ENCODE data around the gene UNC80. TPM values are rescaled to one million over a fixed set of nuclear protein-coding genes. Genes with fewer than 3 reads are reported as not detected.

UNC80 gene
- total RNA-seq, 4 donors from 2014 or later: 0.02 to 0.62 (median 0.15) TPM; not detected in 1

- intact Hi-C loops (cut with DNase I; ENCODE audit: low total_unique reads): no loop called here
- WGBS, 2 donors: 86 to 89% methylated on average over 2 of the region's 2 CpGs
- no peak for TF ChIP-seq CTCF (IDR thresholded peaks at IDR 0.05)
- no peak for TF ChIP-seq POLR2A (IDR thresholded peaks at IDR 0.05)
- no peak for DNase-seq (ENCODE audit: low spot score in 2 of 2)
- H3K4me3 ChIP-seq (ENCODE audit: low read depth, poor library complexity, severe bottlenecking): no peak overlapping the region
These were observed 134.1 kb downstream of the UNC80 start for GRCh38 chr2:209905691-209906090.

GRCh38 chr2:209907746-209908145 is 136.1 kb downstream of the UNC80 start:
- no peak overlapping the region for H3K4me3 ChIP-seq (ENCODE audit: low read depth, poor library complexity, severe bottlenecking)
- no peak for DNase-seq (ENCODE audit: low spot score in 2 of 2)
- intact Hi-C loops (cut with DNase I; ENCODE audit: low total_unique reads): no loop called here
- no peak for TF ChIP-seq CTCF (IDR thresholded peaks at IDR 0.05)
- TF ChIP-seq POLR2A (IDR thresholded peaks at IDR 0.05): no peak

GRCh38 chr2:209908511-209908910 is 136.9 kb downstream of the UNC80 start:
- WGBS, 2 donors: 94 to 96% methylated on average over 1 of the region's 1 CpG
- intact Hi-C loops (cut with DNase I; ENCODE audit: low total_unique reads): no loop called here

GRCh38 chr2:209911486-209911885 is 139.9 kb downstream of the UNC80 start:
- H3K4me3 ChIP-seq (ENCODE audit: low read depth, poor library complexity, severe bottlenecking): no peak overlapping the region
- no peak for TF ChIP-seq CTCF (IDR thresholded peaks at IDR 0.05)
- TF ChIP-seq POLR2A (IDR thresholded peaks at IDR 0.05): no peak
- WGBS, 2 donors: 72 to 81% methylated on average over 4 of the region's 4 CpGs
- intact Hi-C loops (cut with DNase I; ENCODE audit: low total_unique reads): no loop called here
- DNase-seq (ENCODE audit: low spot score in 2 of 2): no peak

More at GRCh38 chr2:209908511-209908910, 136.9 kb downstream of the UNC80 start:
- H3K4me3 ChIP-seq (ENCODE audit: low read depth, poor library complexity, severe bottlenecking): no peak overlapping the region
- no peak for DNase-seq (ENCODE audit: low spot score in 2 of 2)
- TF ChIP-seq CTCF (IDR thresholded peaks at IDR 0.05): no peak
- no peak for TF ChIP-seq POLR2A (IDR thresholded peaks at IDR 0.05)

GRCh38 chr2:209913786-209914345 is 142.2 kb downstream of the UNC80 start:
- no peak overlapping the region for H3K4me3 ChIP-seq (ENCODE audit: low read depth, poor library complexity, severe bottlenecking)
- DNase-seq (ENCODE audit: low spot score in 2 of 2): no peak
- WGBS, 2 donors: 72 to 86% methylated on average over 2 of the region's 2 CpGs
- intact Hi-C loops (cut with DNase I; ENCODE audit: low total_unique reads): no loop called here
- TF ChIP-seq POLR2A (IDR thresholded peaks at IDR 0.05) (no peak), CTCF (IDR thresholded peaks at IDR 0.05) (no peak)

- intact Hi-C loops (cut with DNase I; ENCODE audit: low total_unique reads): no loop called here
- TF ChIP-seq CTCF (IDR thresholded peaks at IDR 0.05): no peak
- TF ChIP-seq POLR2A (IDR thresholded peaks at IDR 0.05): no peak
- WGBS, 2 donors: 82% methylated on average over 2 of the region's 2 CpGs
- DNase-seq (ENCODE audit: low spot score in 2 of 2): no peak
- H3K4me3 ChIP-seq (ENCODE audit: low read depth, poor library complexity, severe bottlenecking): no peak overlapping the region
These were observed 145.6 kb downstream of the UNC80 start for GRCh38 chr2:209917154-209917771.

All from lower leg skin (tissue), 4 donors.